Fibroblast of pulmonary artery (primary cell): ENCODE results near the gene TAS2R43.
"Not testable (repeated sequence)": the region's sequence is repeated elsewhere in the genome, so short reads cannot be mapped to it uniquely, and the experiment has no call there.

Experiments
- DNase-seq: peaks from one replicate; pipeline ENCODE4 v3.0.0-alpha.2; 2010; ENCODE audit warnings: low read depth
- H3K4me3 ChIP-seq: replicated peaks from 2 replicates; pipeline ENCODE4 v1.5.1; 2011; ENCODE audit warnings: low read depth, mild to moderate bottlenecking, control low read depth, low read length, moderate library complexity
- CTCF ChIP-seq: IDR thresholded peaks from 2 replicates; pipeline ENCODE4 v1.5.1; 2011; ENCODE audit warnings: mild to moderate bottlenecking, control low read depth, low read length, inconsistent platforms; ENCODE audit errors: missing control alignments

The TAS2R43 gene

GRCh38 chr12:11108862-11109261, 16.7 kb upstream of the TAS2R43 start:
- no peak for DNase-seq
- no peak overlapping the region for H3K4me3 ChIP-seq
- TF ChIP-seq CTCF = no peak

- H3K4me3 ChIP-seq = no peak overlapping the region
- no peak for TF ChIP-seq CTCF
- DNase-seq = no peak
These were observed 15.6 kb upstream of the TAS2R43 start for GRCh38 chr12:11107719-11108118.

DNA sequence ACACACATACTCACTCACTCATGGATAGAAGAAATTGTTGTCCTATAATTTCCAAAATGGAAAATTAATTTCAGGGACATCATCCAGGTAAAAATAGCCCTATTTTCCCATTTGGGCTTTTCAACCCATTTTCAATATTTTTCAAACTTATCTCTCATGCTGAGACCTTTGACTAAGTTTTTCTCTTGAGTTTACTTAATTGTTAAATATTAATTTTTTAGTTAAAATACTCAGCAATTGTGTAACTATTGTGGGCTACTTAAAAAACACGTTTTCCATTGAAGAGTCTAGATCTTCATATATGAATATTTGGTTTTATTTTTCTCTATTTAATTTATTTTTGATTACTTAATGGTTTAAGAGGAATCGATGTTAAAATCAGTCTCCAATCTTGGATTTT, 14.2 kb upstream of the TAS2R43 start:
- TF ChIP-seq CTCF = no peak
- DNase-seq = no peak
- H3K4me3 ChIP-seq = no peak overlapping the region

- TF ChIP-seq CTCF = no peak
- no peak for DNase-seq
- H3K4me3 ChIP-seq = no peak overlapping the region
These were observed 13.4 kb upstream of the TAS2R43 start for GRCh38 chr12:11105546-11105945.

GRCh38 chr12:11094910-11095309, 2.8 kb upstream of the TAS2R43 start:
- H3K4me3 ChIP-seq, DNase-seq: not testable (repeated sequence)

- no peak overlapping the region for H3K4me3 ChIP-seq
- no peak for TF ChIP-seq CTCF
- DNase-seq = no peak
These were observed 2.9 kb downstream of the TAS2R43 start for GRCh38 chr12:11089246-11089645.

DNA sequence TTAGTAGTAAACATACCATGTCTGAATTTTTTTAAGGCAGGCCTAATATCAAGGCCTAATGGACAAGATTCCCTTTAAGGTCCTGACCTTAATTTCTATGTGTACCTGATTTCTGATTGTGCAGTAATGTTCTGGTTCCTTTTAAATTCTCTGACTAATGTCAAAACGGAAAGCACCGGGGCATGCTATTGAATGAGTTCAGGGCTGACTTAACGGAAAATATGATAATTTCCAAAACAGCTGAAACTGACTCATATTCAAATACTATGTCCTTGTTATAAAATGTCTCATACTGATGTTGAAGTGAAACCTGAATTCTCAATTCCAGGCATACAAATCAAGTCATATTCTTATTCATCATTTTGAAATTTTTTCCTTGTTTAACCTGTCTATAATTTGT, 6.7 kb downstream of the TAS2R43 start:
- TF ChIP-seq CTCF = no peak
- peak; percentile 64 for DNase-seq
- H3K4me3 ChIP-seq = no peak overlapping the region

DNA sequence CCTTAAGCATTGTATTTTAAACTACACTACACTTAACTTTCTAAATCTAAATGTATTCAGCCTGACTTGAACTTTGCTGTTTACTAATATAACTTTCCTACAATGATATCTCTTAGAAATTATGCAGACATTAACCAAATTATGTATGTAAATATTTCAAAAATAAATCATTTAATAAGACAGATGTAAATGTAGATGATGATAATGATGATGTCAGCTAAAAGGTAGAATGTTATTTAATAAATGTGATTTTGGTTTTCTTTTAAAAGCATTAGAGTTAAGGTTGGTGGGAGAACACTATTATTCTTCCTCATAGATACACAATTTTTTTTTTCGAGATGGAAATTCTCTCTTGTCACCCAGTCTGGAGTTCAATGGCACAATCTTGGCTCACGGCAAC, 10.1 kb downstream of the TAS2R43 start:
- H3K4me3 ChIP-seq = no peak overlapping the region

More for the DNA sequence above, 10.1 kb downstream of the TAS2R43 start:
- no peak for TF ChIP-seq CTCF
- no peak for DNase-seq
